ENCODE measurements around the gene SUSD1.

GRCh38 chr9:112002847-112003457 is 172.1 kb downstream of the SUSD1 start:
- TF ChIP-seq SIN3A (IDR thresholded peaks at IDR 0.05; ENCODE audit: borderline replicate concordance, insufficient read depth, low read length) (no peak), POLR2AphosphoS5 (IDR thresholded peaks at IDR 0.05; ENCODE audit: low read depth, low read length) (no peak), REST (IDR thresholded peaks at IDR 0.05; ENCODE audit: insufficient read depth in 1 of 2, low read depth in 2 of 2, low read length in 2 of 2) (no peak), TAF1 (IDR thresholded peaks at IDR 0.05; ENCODE audit: borderline replicate concordance, insufficient read depth, low read length) (no peak), FOXP2 (optimal IDR thresholded peaks at IDR 0.05; ENCODE audit: borderline replicate concordance, extremely low read depth, extremely low read length, insufficient read depth) (no peak)

Measured in PFSK-1 (cell line).